Esophagus muscularis mucosa (tissue), 4 donors: Measurements from ENCODE around the gene EXOC6B. TPM values are rescaled to one million over a fixed set of nuclear protein-coding genes. Genes with fewer than 3 reads are reported as not detected.

Experiments used
- DNase-seq: peaks from one replicate; pipeline ENCODE4 v3.0.0-alpha.2; 2017; ENCODE audit errors: extremely low spot score
- H3K27ac ChIP-seq, 4 donors: fragments of 200-600 bp; sonication (generic); replicated peaks in 1 of 4; 1 replicate in 3 of 4; 2 replicates in 1 of 4; pipeline ENCODE4 v1.5.1; 2016 to 2019; ENCODE audit warnings: mild to moderate bottlenecking in 1 of 4
- H3K27me3 ChIP-seq, 4 donors: fragments of 200-600 bp; sonication (generic); one replicate each; pipeline versions ENCODE4 v1.5.1 to v1.6.0; 2016 to 2019
- H3K36me3 ChIP-seq, 4 donors: fragments of 200-600 bp; sonication (generic); one replicate each; pipeline ENCODE4 v1.5.1; 2016 to 2019
- H3K4me1 ChIP-seq, 4 donors: fragments of 200-600 bp; sonication (generic); one replicate each; pipeline ENCODE4 v1.5.1; 2016 to 2019
- H3K4me3 ChIP-seq, 4 donors: fragments of 200-600 bp; sonication (generic); 1 replicate in 2 of 4; 2 replicates in 2 of 4; pipeline ENCODE4 v1.5.1; 2016 to 2019; ENCODE audit warnings: mild to moderate bottlenecking in 4 of 4, moderate library complexity in 1 of 4
- H3K9me3 ChIP-seq, 4 donors: fragments of 200-600 bp; sonication (generic); 1 replicate in 3 of 4; 2 replicates in 1 of 4; pipeline ENCODE4 v1.5.1; 2016 to 2019
- EP300 ChIP-seq: sonication (generic); formaldehyde crosslinking; IDR thresholded peaks from one replicate; pipeline ENCODE4 v1.6.1; 2017; ENCODE audit warnings: antibody characterized with exemption
- POLR2A ChIP-seq: fragments of 450-650 bp; IDR thresholded peaks from one replicate; pipeline ENCODE4 v1.6.1; 2017; ENCODE audit warnings: antibody characterized with exemption, moderate library complexity, mild to moderate bottlenecking, low read depth
- POLR2AphosphoS5 ChIP-seq, 2 donors: sonication (generic); formaldehyde crosslinking; IDR thresholded peaks; one replicate each; pipeline ENCODE4 v1.6.1; 2017; ENCODE audit warnings: antibody characterized with exemption in 2 of 2
- WGBS: methylation state at CpG from one replicate; pipeline ENCODE4 v1.1.5; 2018; 5-methylcytosine and 5-hydroxymethylcytosine counted together
- intact Hi-C: fragments of 100-400 bp; cut with DNase I; formaldehyde crosslinking; loops from one replicate; pipeline ENCODE4 v1.15.1; 2023
- total RNA-seq, 4 donors: library from RNA; depleted of rRNA; stranded (reverse); fragments of >200 nt; gene quantifications; one replicate each; pipeline versions ENCODE4 v1.1.0 to v1.2.1, GENCODE V29; 2016
- TF ChIP-seq, protein P1 (sequence below), 3 experiments: fragments of 200-600 bp in 2 of 3; fragments of 450-650 bp in 1 of 3; sonication (generic) in 2 of 3; IDR thresholded peaks; one replicate each; pipeline ENCODE4 v1.5.1; 2017 to 2019; ENCODE audit warnings: antibody characterized with exemption in 3 of 3, mild to moderate bottlenecking in 2 of 3, moderate library complexity in 1 of 3

Gene EXOC6B
- total RNA-seq, 4 donors from 2014 or later: 24.5 to 45.9 (median 37.4) TPM

- peak; percentile 24 for DNase-seq
- 79% methylated on average over 2 of the region's 2 CpGs for WGBS
Observed at GRCh38 chr2:72150861-72151356, 674.9 kb downstream of the EXOC6B start.

DNA sequence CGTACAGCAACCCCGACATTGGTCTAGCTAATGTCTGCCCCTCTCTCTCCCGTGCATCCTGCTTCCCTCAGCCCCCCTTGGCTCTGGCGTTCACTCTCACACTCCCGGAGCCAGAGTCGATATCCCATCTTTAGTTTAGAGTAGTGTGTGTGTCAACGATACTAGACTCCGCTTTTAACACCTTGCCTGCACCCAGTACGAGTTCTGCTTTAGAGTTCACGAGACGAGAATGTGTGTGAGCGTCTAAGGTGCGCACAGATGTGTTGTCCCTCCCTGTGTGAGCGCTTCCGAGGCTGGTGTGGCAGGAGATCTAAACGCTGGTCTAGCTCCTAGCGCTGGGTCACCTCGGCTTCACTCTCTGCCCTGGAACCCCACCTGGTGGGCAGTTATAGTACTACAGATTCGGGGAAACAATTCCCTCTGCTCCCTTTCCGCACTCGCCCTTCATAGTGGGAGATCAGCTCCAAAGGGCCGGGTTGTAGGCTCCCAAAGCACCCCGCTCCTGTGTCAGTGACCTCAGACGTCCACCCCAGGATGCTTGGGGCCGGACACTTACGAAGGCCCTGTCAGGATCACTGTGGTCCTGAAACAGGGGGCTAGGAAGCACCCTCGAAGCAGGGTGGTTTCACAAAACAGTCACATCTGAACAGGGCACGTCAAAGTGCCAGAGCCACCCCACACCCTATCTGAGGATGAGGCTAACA lies 675.5 kb downstream of the EXOC6B start:
- WGBS: 7% methylated on average over 24 of the region's 28 CpGs
- no peaks in the 10 kb centered on the region for H3K9me3 ChIP-seq
- no peaks in the 10 kb centered on the region for H3K36me3 ChIP-seq
- TF ChIP-seq POLR2AphosphoS5 (IDR thresholded peaks at IDR 0.05) (no peak), POLR2A (no peak), EP300 (no peak)
- TF ChIP-seq, protein P1, sequence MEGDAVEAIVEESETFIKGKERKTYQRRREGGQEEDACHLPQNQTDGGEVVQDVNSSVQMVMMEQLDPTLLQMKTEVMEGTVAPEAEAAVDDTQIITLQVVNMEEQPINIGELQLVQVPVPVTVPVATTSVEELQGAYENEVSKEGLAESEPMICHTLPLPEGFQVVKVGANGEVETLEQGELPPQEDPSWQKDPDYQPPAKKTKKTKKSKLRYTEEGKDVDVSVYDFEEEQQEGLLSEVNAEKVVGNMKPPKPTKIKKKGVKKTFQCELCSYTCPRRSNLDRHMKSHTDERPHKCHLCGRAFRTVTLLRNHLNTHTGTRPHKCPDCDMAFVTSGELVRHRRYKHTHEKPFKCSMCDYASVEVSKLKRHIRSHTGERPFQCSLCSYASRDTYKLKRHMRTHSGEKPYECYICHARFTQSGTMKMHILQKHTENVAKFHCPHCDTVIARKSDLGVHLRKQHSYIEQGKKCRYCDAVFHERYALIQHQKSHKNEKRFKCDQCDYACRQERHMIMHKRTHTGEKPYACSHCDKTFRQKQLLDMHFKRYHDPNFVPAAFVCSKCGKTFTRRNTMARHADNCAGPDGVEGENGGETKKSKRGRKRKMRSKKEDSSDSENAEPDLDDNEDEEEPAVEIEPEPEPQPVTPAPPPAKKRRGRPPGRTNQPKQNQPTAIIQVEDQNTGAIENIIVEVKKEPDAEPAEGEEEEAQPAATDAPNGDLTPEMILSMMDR (IDR thresholded peaks at IDR 0.05): peak; percentile 86 to 91 (median 88)
- intact Hi-C loops: loop anchor here (5.0 kb wide), 4 partner anchors 348 to 603 kb away; no protein-coding TSS in a partner anchor
- peaks cover 11 to 85% (median 40%) of the 10 kb centered on the region in 4 donors for H3K27me3 ChIP-seq
- peaks cover 40 to 52% (median 49%) of the 10 kb centered on the region in 4 donors for H3K4me1 ChIP-seq
- DNase-seq: peak; percentile 95
- H3K27ac ChIP-seq: no peak overlapping the region
- peak overlapping the region; percentile 52 to 61 (median 56) for H3K4me3 ChIP-seq

More at GRCh38 chr2:72150861-72151356, 674.9 kb downstream of the EXOC6B start:
- H3K27me3 ChIP-seq: peaks cover 11 to 85% (median 34%) of the 10 kb centered on the region in 4 donors
- no peaks in the 10 kb centered on the region for H3K9me3 ChIP-seq
- H3K27ac ChIP-seq: no peak overlapping the region
- intact Hi-C loops: loop anchor here (5.0 kb wide), 4 partner anchors 349 to 604 kb away; no protein-coding TSS in a partner anchor
- no peak overlapping the region for H3K4me3 ChIP-seq
- no peaks in the 10 kb centered on the region for H3K36me3 ChIP-seq
- peaks cover 34 to 46% (median 43%) of the 10 kb centered on the region in 4 donors for H3K4me1 ChIP-seq
- no peak for TF ChIP-seq EP300
- no peak for TF ChIP-seq POLR2A
- TF ChIP-seq, protein P1 (IDR thresholded peaks at IDR 0.05): no peak
- TF ChIP-seq POLR2AphosphoS5 (IDR thresholded peaks at IDR 0.05): no peak

DNA sequence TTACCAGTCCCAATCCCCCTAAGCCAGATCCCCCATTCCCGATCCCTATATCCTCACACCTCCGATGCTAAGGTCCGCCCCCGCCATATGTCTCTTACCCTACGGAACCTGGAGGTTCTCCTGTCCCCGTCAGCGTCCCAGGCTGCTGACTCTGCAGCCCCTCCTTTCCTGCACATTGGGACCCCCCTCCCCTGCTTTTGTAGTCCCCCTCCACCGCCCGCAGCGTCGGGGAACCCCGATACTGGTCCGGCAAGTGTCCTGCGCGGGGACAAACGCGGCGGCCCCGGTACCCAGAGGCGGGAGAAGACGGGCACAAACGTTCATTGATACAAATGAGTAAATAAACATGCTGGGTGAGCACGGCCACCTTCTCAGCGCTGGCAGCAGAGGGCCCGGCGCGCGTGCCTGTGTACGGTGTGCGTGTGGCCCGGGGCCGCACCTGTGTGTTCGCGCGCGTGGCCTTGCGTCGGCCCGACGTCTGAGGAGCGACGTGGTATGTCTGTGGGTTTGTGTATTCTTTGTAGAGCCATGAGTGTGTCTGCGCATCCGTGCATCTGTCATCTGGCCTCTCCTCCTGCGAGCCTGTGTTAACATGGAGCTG lies 676.2 kb downstream of the EXOC6B start:
- peaks cover 46 to 59% (median 56%) of the 10 kb centered on the region in 4 donors for H3K4me1 ChIP-seq

GRCh38 chr2:72148837-72149555 lies 676.8 kb downstream of the EXOC6B start:
- under 1% methylated on average over 39 of the region's 65 CpGs for WGBS
- DNase-seq: peak; percentile 92
- no peaks in the 10 kb centered on the region for H3K36me3 ChIP-seq
- H3K4me3 ChIP-seq: peak overlapping the region; percentile 52 to 61 (median 56)
- H3K4me1 ChIP-seq: peaks cover 53 to 65% (median 63%) of the 10 kb centered on the region in 4 donors
- H3K27me3 ChIP-seq: peaks cover 11 to 89% (median 49%) of the 10 kb centered on the region in 4 donors
- no peak overlapping the region for H3K27ac ChIP-seq
- intact Hi-C loops: loop anchor here (5.0 to 10.0 kb wide), 2 partner anchors 222 to 596 kb away; no protein-coding TSS in a partner anchor
- no peaks in the 10 kb centered on the region for H3K9me3 ChIP-seq
- TF ChIP-seq EP300 (no peak), POLR2AphosphoS5 (IDR thresholded peaks at IDR 0.05) (no peak), POLR2A (no peak)
- TF ChIP-seq, protein P1 (IDR thresholded peaks at IDR 0.05): no peak

More for the DNA sequence above, 676.2 kb downstream of the EXOC6B start:
- peaks cover 11 to 87% (median 46%) of the 10 kb centered on the region in 4 donors for H3K27me3 ChIP-seq
- intact Hi-C loops: loop anchor here (5.0 to 10.0 kb wide), 6 partner anchors 222 to 602 kb away; no protein-coding TSS in a partner anchor
- WGBS: 4% methylated on average over 44 of the region's 45 CpGs
- H3K4me3 ChIP-seq: peak overlapping the region; percentile 52 to 61 (median 56)
- H3K27ac ChIP-seq: no peak overlapping the region
- H3K9me3 ChIP-seq: no peaks in the 10 kb centered on the region
- no peak for TF ChIP-seq POLR2A
- TF ChIP-seq, protein P1 (IDR thresholded peaks at IDR 0.05): no peak
- no peak for TF ChIP-seq POLR2AphosphoS5 (IDR thresholded peaks at IDR 0.05)
- no peak for TF ChIP-seq EP300
- no peaks in the 10 kb centered on the region for H3K36me3 ChIP-seq
- DNase-seq: peak; percentile 91
